ENCODE data around the gene OCLN.
"Not testable (repeated sequence)": the region's sequence is repeated elsewhere in the genome, so short reads cannot be mapped to it uniquely, and the experiment has no call there.

Gene OCLN

GRCh38 chr5:69504036-69504435 is 11.4 kb downstream of the OCLN start:
- H3K27me3 ChIP-seq (replicated peaks; ENCODE audit: control insufficient read depth, insufficient read depth, low read length, poor library complexity, severe bottlenecking) = peaks cover 3% of the 10 kb centered on the region

GRCh38 chr5:69505306-69505705 is 12.7 kb downstream of the OCLN start:
- Histone ChIP-seq H3K27me3 (replicated peaks; ENCODE audit: control insufficient read depth, insufficient read depth, low read length, poor library complexity, severe bottlenecking) (peaks cover 3% of the 10 kb centered on the region), H3K4me1 (ENCODE audit: control insufficient read depth, insufficient read depth, low read length, poor library complexity, severe bottlenecking) (no peaks in the 10 kb centered on the region), H3K36me3 (ENCODE audit: control insufficient read depth, insufficient read depth, low read length) (no peaks in the 10 kb centered on the region), H3K27ac (ENCODE audit: insufficient read depth, low read length, poor library complexity, severe bottlenecking) (no peak overlapping the region), H3K9me3 (ENCODE audit: control insufficient read depth, low read length) (no peaks in the 10 kb centered on the region), H3K4me3 (ENCODE audit: insufficient read depth, low read depth, low read length, poor library complexity, severe bottlenecking) (no peak overlapping the region)
- no peak for DNase-seq

More at GRCh38 chr5:69504036-69504435, 11.4 kb downstream of the OCLN start:
- H3K4me1 ChIP-seq (ENCODE audit: control insufficient read depth, insufficient read depth, low read length, poor library complexity, severe bottlenecking) = no peaks in the 10 kb centered on the region
- H3K36me3 ChIP-seq (ENCODE audit: control insufficient read depth, insufficient read depth, low read length) = no peaks in the 10 kb centered on the region
- H3K4me3 ChIP-seq (ENCODE audit: insufficient read depth, low read depth, low read length, poor library complexity, severe bottlenecking) = no peak overlapping the region
- DNase-seq = no peak
- no peaks in the 10 kb centered on the region for H3K9me3 ChIP-seq (ENCODE audit: control insufficient read depth, low read length)
- H3K27ac ChIP-seq (ENCODE audit: insufficient read depth, low read length, poor library complexity, severe bottlenecking) = no peak overlapping the region

- no peaks in the 10 kb centered on the region for H3K36me3 ChIP-seq (ENCODE audit: control insufficient read depth, insufficient read depth, low read length)
These were observed 16.6 kb downstream of the OCLN start for GRCh38 chr5:69509212-69509611.

GRCh38 chr5:69510694-69511093 is 18.1 kb downstream of the OCLN start:
- no peak for DNase-seq
- Histone ChIP-seq H3K4me1 (ENCODE audit: control insufficient read depth, insufficient read depth, low read length, poor library complexity, severe bottlenecking) (no peaks in the 10 kb centered on the region), H3K27ac (ENCODE audit: insufficient read depth, low read length, poor library complexity, severe bottlenecking) (no peak overlapping the region), H3K36me3 (ENCODE audit: control insufficient read depth, insufficient read depth, low read length) (no peaks in the 10 kb centered on the region), H3K4me3 (ENCODE audit: insufficient read depth, low read depth, low read length, poor library complexity, severe bottlenecking) (no peak overlapping the region), H3K9me3 (ENCODE audit: control insufficient read depth, low read length) (no peaks in the 10 kb centered on the region), H3K27me3 (replicated peaks; ENCODE audit: control insufficient read depth, insufficient read depth, low read length, poor library complexity, severe bottlenecking) (no peaks in the 10 kb centered on the region)

More at GRCh38 chr5:69509212-69509611, 16.6 kb downstream of the OCLN start:
- Histone ChIP-seq H3K9me3 (ENCODE audit: control insufficient read depth, low read length) (no peaks in the 10 kb centered on the region), H3K4me1 (ENCODE audit: control insufficient read depth, insufficient read depth, low read length, poor library complexity, severe bottlenecking) (no peaks in the 10 kb centered on the region), H3K4me3 (ENCODE audit: insufficient read depth, low read depth, low read length, poor library complexity, severe bottlenecking) (no peak overlapping the region), H3K27me3 (replicated peaks; ENCODE audit: control insufficient read depth, insufficient read depth, low read length, poor library complexity, severe bottlenecking) (no peaks in the 10 kb centered on the region), H3K27ac (ENCODE audit: insufficient read depth, low read length, poor library complexity, severe bottlenecking) (no peak overlapping the region)
- no peak for DNase-seq

- Histone ChIP-seq H3K4me1 (ENCODE audit: control insufficient read depth, insufficient read depth, low read length, poor library complexity, severe bottlenecking) (no peaks in the 10 kb centered on the region), H3K4me3 (ENCODE audit: insufficient read depth, low read depth, low read length, poor library complexity, severe bottlenecking) (no peak overlapping the region), H3K27ac (ENCODE audit: insufficient read depth, low read length, poor library complexity, severe bottlenecking) (no peak overlapping the region), H3K9me3 (ENCODE audit: control insufficient read depth, low read length) (no peaks in the 10 kb centered on the region), H3K36me3 (ENCODE audit: control insufficient read depth, insufficient read depth, low read length) (no peaks in the 10 kb centered on the region), H3K27me3 (replicated peaks; ENCODE audit: control insufficient read depth, insufficient read depth, low read length, poor library complexity, severe bottlenecking) (no peaks in the 10 kb centered on the region)
- DNase-seq = no peak
These were observed 20.2 kb downstream of the OCLN start for GRCh38 chr5:69512740-69513260.

GRCh38 chr5:69515570-69515969 is 23.0 kb downstream of the OCLN start:
- not testable (repeated sequence) for H3K36me3 ChIP-seq (ENCODE audit: control insufficient read depth, insufficient read depth, low read length); H3K27me3 ChIP-seq (replicated peaks; ENCODE audit: control insufficient read depth, insufficient read depth, low read length, poor library complexity, severe bottlenecking); H3K9me3 ChIP-seq (ENCODE audit: control insufficient read depth, low read length); H3K4me1 ChIP-seq (ENCODE audit: control insufficient read depth, insufficient read depth, low read length, poor library complexity, severe bottlenecking); DNase-seq; H3K4me3 ChIP-seq (ENCODE audit: insufficient read depth, low read depth, low read length, poor library complexity, severe bottlenecking); H3K27ac ChIP-seq (ENCODE audit: insufficient read depth, low read length, poor library complexity, severe bottlenecking)

GRCh38 chr5:69516769-69517168 is 24.2 kb downstream of the OCLN start:
- Histone ChIP-seq H3K4me3 (ENCODE audit: insufficient read depth, low read depth, low read length, poor library complexity, severe bottlenecking) (no peak overlapping the region), H3K36me3 (ENCODE audit: control insufficient read depth, insufficient read depth, low read length) (no peaks in the 10 kb centered on the region), H3K27me3 (replicated peaks; ENCODE audit: control insufficient read depth, insufficient read depth, low read length, poor library complexity, severe bottlenecking) (no peaks in the 10 kb centered on the region), H3K9me3 (ENCODE audit: control insufficient read depth, low read length) (no peaks in the 10 kb centered on the region), H3K4me1 (ENCODE audit: control insufficient read depth, insufficient read depth, low read length, poor library complexity, severe bottlenecking) (no peaks in the 10 kb centered on the region), H3K27ac (ENCODE audit: insufficient read depth, low read length, poor library complexity, severe bottlenecking) (no peak overlapping the region)
- DNase-seq = no peak

- no peak for DNase-seq
- no peaks in the 10 kb centered on the region for H3K36me3 ChIP-seq (ENCODE audit: control insufficient read depth, insufficient read depth, low read length)
- no peak overlapping the region for H3K4me3 ChIP-seq (ENCODE audit: insufficient read depth, low read depth, low read length, poor library complexity, severe bottlenecking)
- H3K9me3 ChIP-seq (ENCODE audit: control insufficient read depth, low read length) = no peaks in the 10 kb centered on the region
- no peak overlapping the region for H3K27ac ChIP-seq (ENCODE audit: insufficient read depth, low read length, poor library complexity, severe bottlenecking)
- H3K27me3 ChIP-seq (replicated peaks; ENCODE audit: control insufficient read depth, insufficient read depth, low read length, poor library complexity, severe bottlenecking) = no peaks in the 10 kb centered on the region
- no peaks in the 10 kb centered on the region for H3K4me1 ChIP-seq (ENCODE audit: control insufficient read depth, insufficient read depth, low read length, poor library complexity, severe bottlenecking)
These were observed 25.2 kb downstream of the OCLN start for GRCh38 chr5:69517763-69518212.

- no peaks in the 10 kb centered on the region for H3K9me3 ChIP-seq (ENCODE audit: control insufficient read depth, low read length)
- H3K36me3 ChIP-seq (ENCODE audit: control insufficient read depth, insufficient read depth, low read length) = no peaks in the 10 kb centered on the region
- H3K4me1 ChIP-seq (ENCODE audit: control insufficient read depth, insufficient read depth, low read length, poor library complexity, severe bottlenecking) = no peaks in the 10 kb centered on the region
- no peak overlapping the region for H3K4me3 ChIP-seq (ENCODE audit: insufficient read depth, low read depth, low read length, poor library complexity, severe bottlenecking)
- DNase-seq = no peak
- no peaks in the 10 kb centered on the region for H3K27me3 ChIP-seq (replicated peaks; ENCODE audit: control insufficient read depth, insufficient read depth, low read length, poor library complexity, severe bottlenecking)
- no peak overlapping the region for H3K27ac ChIP-seq (ENCODE audit: insufficient read depth, low read length, poor library complexity, severe bottlenecking)
These were observed 26.7 kb downstream of the OCLN start for GRCh38 chr5:69519285-69519684.

GRCh38 chr5:69522035-69522434 is 29.4 kb downstream of the OCLN start:
- DNase-seq = no peak
- Histone ChIP-seq H3K9me3 (ENCODE audit: control insufficient read depth, low read length) (no peaks in the 10 kb centered on the region), H3K27me3 (replicated peaks; ENCODE audit: control insufficient read depth, insufficient read depth, low read length, poor library complexity, severe bottlenecking) (no peaks in the 10 kb centered on the region)

More at GRCh38 chr5:69522035-69522434, 29.4 kb downstream of the OCLN start:
- Histone ChIP-seq H3K27ac (ENCODE audit: insufficient read depth, low read length, poor library complexity, severe bottlenecking) (no peak overlapping the region), H3K36me3 (ENCODE audit: control insufficient read depth, insufficient read depth, low read length) (no peaks in the 10 kb centered on the region), H3K4me1 (ENCODE audit: control insufficient read depth, insufficient read depth, low read length, poor library complexity, severe bottlenecking) (no peaks in the 10 kb centered on the region), H3K4me3 (ENCODE audit: insufficient read depth, low read depth, low read length, poor library complexity, severe bottlenecking) (no peak overlapping the region)
